Endothelial cell of umbilical vein (primary cell): ENCODE measurements around the gene PHOSPHO1. TPM values are rescaled to one million over a fixed set of nuclear protein-coding genes. Genes with fewer than 3 reads are reported as not detected.

ENCODE experiments used
- BruUV-seq: library from RNA; stranded (reverse); fragments of 400-500 nt; replicated peaks from 2 replicates; lab custom pipeline; 2021; lab: Mats Ljungman, UMichigan
- CTCF ChIA-PET: fragments of 300-600, 350-600 bp; sonication (Branson Sonifier 250); formaldehyde crosslinking; loops from one replicate; lab custom pipeline; 2021; ENCODE audit warnings: antibody characterized with exemption, inconsistent platforms; lab: Charles Lee
- POLR2A ChIA-PET: fragments of 300-600, 350-600 bp; sonication (Branson Sonifier 250); formaldehyde crosslinking; loops from one replicate; lab custom pipeline; 2021; ENCODE audit warnings: antibody characterized with exemption, inconsistent platforms; lab: Charles Lee
- DNase-seq: peaks from one replicate; pipeline ENCODE4 v3.0.0-alpha.2; 2011; ENCODE audit warnings: low read depth, low spot score
- FAIRE-seq: peaks from 2 replicates; lab custom pipeline; 2011; peaks lifted over from hg19 to GRCh38; lab: Jason Lieb, UNC
- H2AFZ ChIP-seq: 2 replicates; pipeline ENCODE4 v1.6.0; 2012; ENCODE audit warnings: low read depth, low read length, control low read depth, inconsistent platforms
- H3K27ac ChIP-seq: 2 replicates; pipeline ENCODE4 v1.5.1; 2011; ENCODE audit warnings: low read depth, mild to moderate bottlenecking, control low read depth, low read length, moderate library complexity; ENCODE audit not compliant: insufficient read depth
- H3K27me3 ChIP-seq, 2 experiments: 2 replicates each; pipeline versions ENCODE4 v1.6.0 to v1.6.1; 2011; ENCODE audit warnings: low read length in 2 of 2, mixed read lengths in 1 of 2; ENCODE audit not compliant: control insufficient read depth in 2 of 2, insufficient read depth in 2 of 2
- H3K36me3 ChIP-seq, 2 experiments: 2 replicates in 1 of 2; 3 replicates in 1 of 2; pipeline ENCODE4 v1.5.1; 2011; ENCODE audit warnings: low read length in 2 of 2, mild to moderate bottlenecking in 1 of 2, moderate library complexity in 1 of 2; ENCODE audit not compliant: control insufficient read depth in 2 of 2, insufficient read depth in 2 of 2; ENCODE audit errors: extremely low read depth in 1 of 2
- H3K4me1 ChIP-seq: 3 replicates; pipeline ENCODE4 v1.5.1; 2011; ENCODE audit warnings: mild to moderate bottlenecking, low read length; ENCODE audit not compliant: control insufficient read depth, insufficient read depth; ENCODE audit errors: extremely low read depth
- H3K4me2 ChIP-seq: 2 replicates; pipeline ENCODE4 v1.6.1; 2011; ENCODE audit warnings: low read length, control low read depth, mixed read lengths; ENCODE audit not compliant: insufficient read depth
- H3K4me3 ChIP-seq, 3 experiments: fragments of 200-600 bp in 1 of 3; sonication (generic), shearing (Covaris generic) in 1 of 3; replicated peaks in 1 of 3; 2 replicates each; pipeline ENCODE4 v1.5.1; 2011 to 2016; ENCODE audit warnings: control low read depth in 3 of 3, low read length in 3 of 3, mild to moderate bottlenecking in 2 of 3, inconsistent platforms in 1 of 3, low read depth in 1 of 3, moderate library complexity in 1 of 3; ENCODE audit not compliant: insufficient read depth in 1 of 3
- H3K79me2 ChIP-seq: 2 replicates; pipeline ENCODE4 v1.6.0; 2012; ENCODE audit warnings: low read length, inconsistent platforms; ENCODE audit not compliant: control insufficient read depth, insufficient read depth
- H3K9ac ChIP-seq: replicated peaks from 2 replicates; pipeline ENCODE3; 2011; ENCODE audit warnings: low read length, control low read depth; ENCODE audit not compliant: insufficient read depth; ENCODE audit errors: extremely low read depth
- H3K9me1 ChIP-seq: replicated peaks from 3 replicates; pipeline ENCODE4 v1.6.0; 2011; ENCODE audit warnings: mild to moderate bottlenecking, low read length; ENCODE audit not compliant: control insufficient read depth, insufficient read depth; ENCODE audit errors: extremely low read depth
- H3K9me3 ChIP-seq: replicated peaks from 2 replicates; pipeline ENCODE4 v1.5.1; 2012; ENCODE audit warnings: low read length, inconsistent platforms; ENCODE audit not compliant: control insufficient read depth, insufficient read depth
- H4K20me1 ChIP-seq: replicated peaks from 2 replicates; pipeline ENCODE3; 2011; ENCODE audit warnings: mild to moderate bottlenecking, low read length; ENCODE audit not compliant: control insufficient read depth, insufficient read depth; ENCODE audit errors: extremely low read depth
- EZH2 ChIP-seq: IDR thresholded peaks from 2 replicates; pipeline ENCODE4 v1.6.1; 2012; ENCODE audit warnings: borderline replicate concordance, low read depth, mild to moderate bottlenecking, moderate library complexity, low read length, inconsistent platforms; ENCODE audit not compliant: severe bottlenecking
- FOS ChIP-seq: IDR thresholded peaks from 2 replicates; pipeline ENCODE4 v1.6.1; 2011; ENCODE audit warnings: mild to moderate bottlenecking, low read length, moderate library complexity, borderline replicate concordance; ENCODE audit not compliant: insufficient read depth
- GATA2 ChIP-seq: IDR thresholded peaks from 2 replicates; pipeline ENCODE4 v1.7.0; 2011; ENCODE audit warnings: low read depth, mild to moderate bottlenecking, moderate library complexity, mixed read lengths, low read length; ENCODE audit not compliant: insufficient read length, insufficient read depth
- JUN ChIP-seq: IDR thresholded peaks from 2 replicates; pipeline ENCODE4 v1.6.1; 2011; ENCODE audit warnings: borderline replicate concordance, low read depth; ENCODE audit not compliant: insufficient read length, insufficient read depth
- MYC ChIP-seq: IDR thresholded peaks from one replicate; pipeline ENCODE4 v1.6.1; 2011; ENCODE audit warnings: mild to moderate bottlenecking, low read depth, low read length
- POLR2A ChIP-seq: IDR thresholded peaks from 2 replicates; pipeline ENCODE4 v1.6.1; 2012; ENCODE audit warnings: low read depth, mild to moderate bottlenecking, control low read depth, low read length
- POLR2AphosphoS5 ChIP-seq: IDR thresholded peaks from 2 replicates; pipeline ENCODE4 v1.6.1; 2012; ENCODE audit warnings: low read depth, mild to moderate bottlenecking, control low read depth, low read length, moderate library complexity; ENCODE audit not compliant: insufficient read depth
- dilution Hi-C: fragments of 300-500 bp; cut with MboI; formaldehyde crosslinking; loops from one replicate; pipeline ENCODE4 v1.15.0; 2019; ENCODE audit warnings: low sequenced_read_pairs; ENCODE audit not compliant: extremely low pct_ligation_motif_present
- intact Hi-C: fragments of 100-400 bp; cut with micrococcal nuclease; formaldehyde crosslinking; loops from one replicate; pipeline ENCODE4 v1.10.0; 2022
- polyA plus RNA-seq, 4 experiments: library from polyadenylated mRNA; depleted of rRNA in 3 of 4; stranded (reverse) in 3 of 4; unstranded in 1 of 4; fragments of >200 nt; gene quantifications; 2 replicates each; pipeline versions ENCODE4 v1.2.1 to v1.2.3, GENCODE V29; 2011 to 2012; ENCODE audit warnings: missing spikeins in 1 of 4
- total RNA-seq: library from RNA; stranded (reverse); gene quantifications from 2 replicates; pipeline ENCODE4 v1.2.3, GENCODE V29; 2021
- TF ChIP-seq, protein P1 (sequence below): IDR thresholded peaks from 2 replicates; pipeline ENCODE4 v1.6.1; 2011; ENCODE audit not compliant: insufficient read depth, insufficient read length
- TF ChIP-seq, protein P2 (sequence below), 2 donors: IDR thresholded peaks; 1 replicate in 1 of 2; 2 replicates in 1 of 2; pipeline ENCODE4 v1.5.1; 2011; ENCODE audit warnings: low read length in 2 of 2, mild to moderate bottlenecking in 2 of 2, moderate library complexity in 2 of 2, control low read depth in 1 of 2, inconsistent platforms in 1 of 2, low read depth in 1 of 2; ENCODE audit not compliant: insufficient read depth in 1 of 2; ENCODE audit errors: extremely low read depth in 1 of 2

PHOSPHO1 gene
- total and polyA plus RNA-seq, 2 donors (not counting 3 experiments of a cell fraction or from before 2014, with no cell fraction given) = 0.23 TPM; not detected in 1

DNA sequence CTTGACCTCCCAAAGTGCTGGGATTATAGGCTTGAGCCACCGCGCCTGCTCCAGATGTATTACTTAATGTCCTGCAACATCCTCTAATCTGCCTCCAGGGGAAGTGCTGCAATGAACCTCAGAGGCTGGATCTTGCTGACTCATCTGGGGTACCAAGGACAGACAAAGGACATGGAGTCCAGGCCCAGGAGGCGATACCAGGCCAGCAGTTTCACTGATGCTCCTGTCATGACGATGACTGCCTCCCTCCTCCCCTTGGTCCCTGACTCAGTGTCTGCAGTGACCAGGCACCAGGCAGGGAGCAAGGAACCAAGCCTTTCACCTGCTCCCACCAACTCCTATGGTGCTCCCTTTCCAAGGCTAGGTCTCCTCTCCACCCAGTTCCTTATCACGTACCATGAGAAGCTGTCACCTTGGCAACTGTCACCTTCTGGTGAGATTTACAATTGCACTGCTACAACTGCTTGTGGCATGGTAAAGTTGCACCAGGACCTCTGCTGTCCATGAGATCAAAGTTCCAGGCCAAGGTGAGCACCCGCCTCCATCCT lies 21.6 kb upstream of the PHOSPHO1 start:
- H3K4me1 ChIP-seq = no peaks in the 10 kb centered on the region
- dilution Hi-C loops = no loop called here
- no TSS peak for BruUV-seq
- H3K27ac ChIP-seq = no peak overlapping the region
- ChIA-PET POLR2A (no interaction called here), CTCF (interaction anchor here (0.6 kb wide), 1 partner anchor 15 kb away, joined by 3 read pairs; no protein-coding TSS in a partner anchor)
- FAIRE-seq (no peak), DNase-seq (no peak)
- TF ChIP-seq GATA2 (no peak), EZH2 (no peak), JUN (no peak), MYC (no peak), POLR2AphosphoS5 (no peak), FOS (no peak), POLR2A (no peak)
- TF ChIP-seq, protein P1, sequence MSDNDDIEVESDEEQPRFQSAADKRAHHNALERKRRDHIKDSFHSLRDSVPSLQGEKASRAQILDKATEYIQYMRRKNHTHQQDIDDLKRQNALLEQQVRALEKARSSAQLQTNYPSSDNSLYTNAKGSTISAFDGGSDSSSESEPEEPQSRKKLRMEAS = no peak
- TF ChIP-seq, protein P2, sequence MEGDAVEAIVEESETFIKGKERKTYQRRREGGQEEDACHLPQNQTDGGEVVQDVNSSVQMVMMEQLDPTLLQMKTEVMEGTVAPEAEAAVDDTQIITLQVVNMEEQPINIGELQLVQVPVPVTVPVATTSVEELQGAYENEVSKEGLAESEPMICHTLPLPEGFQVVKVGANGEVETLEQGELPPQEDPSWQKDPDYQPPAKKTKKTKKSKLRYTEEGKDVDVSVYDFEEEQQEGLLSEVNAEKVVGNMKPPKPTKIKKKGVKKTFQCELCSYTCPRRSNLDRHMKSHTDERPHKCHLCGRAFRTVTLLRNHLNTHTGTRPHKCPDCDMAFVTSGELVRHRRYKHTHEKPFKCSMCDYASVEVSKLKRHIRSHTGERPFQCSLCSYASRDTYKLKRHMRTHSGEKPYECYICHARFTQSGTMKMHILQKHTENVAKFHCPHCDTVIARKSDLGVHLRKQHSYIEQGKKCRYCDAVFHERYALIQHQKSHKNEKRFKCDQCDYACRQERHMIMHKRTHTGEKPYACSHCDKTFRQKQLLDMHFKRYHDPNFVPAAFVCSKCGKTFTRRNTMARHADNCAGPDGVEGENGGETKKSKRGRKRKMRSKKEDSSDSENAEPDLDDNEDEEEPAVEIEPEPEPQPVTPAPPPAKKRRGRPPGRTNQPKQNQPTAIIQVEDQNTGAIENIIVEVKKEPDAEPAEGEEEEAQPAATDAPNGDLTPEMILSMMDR (IDR thresholded peaks at IDR 0.05; ENCODE audit: extremely low read depth in 1 of 2, insufficient read depth in 1 of 2, low read depth in 1 of 2, low read length in 2 of 2) = no peak
- no peaks in the 10 kb centered on the region for H3K9me3 ChIP-seq
- no peaks in the 10 kb centered on the region for H3K79me2 ChIP-seq
- H3K9me1 ChIP-seq = no peaks in the 10 kb centered on the region
- H3K36me3 ChIP-seq = no peaks in the 10 kb centered on the region
- H4K20me1 ChIP-seq = no peaks in the 10 kb centered on the region
- H2AFZ ChIP-seq = no peak overlapping the region
- intact Hi-C loops = no loop called here
- no peaks in the 10 kb centered on the region for H3K27me3 ChIP-seq
- no peak overlapping the region for H3K4me3 ChIP-seq
- H3K4me2 ChIP-seq = no peak overlapping the region
- no peak overlapping the region for H3K9ac ChIP-seq
